ENCODE results near the gene MBOAT7. TPM values are rescaled to one million over a fixed set of nuclear protein-coding genes. Genes with fewer than 3 reads are reported as not detected.
"Not testable (repeated sequence)": the region's sequence is repeated elsewhere in the genome, so short reads cannot be mapped to it uniquely, and the experiment has no call there.

MBOAT7 gene
- polyA plus RNA-seq, 1 experiment, result 45.1 TPM

DNA sequence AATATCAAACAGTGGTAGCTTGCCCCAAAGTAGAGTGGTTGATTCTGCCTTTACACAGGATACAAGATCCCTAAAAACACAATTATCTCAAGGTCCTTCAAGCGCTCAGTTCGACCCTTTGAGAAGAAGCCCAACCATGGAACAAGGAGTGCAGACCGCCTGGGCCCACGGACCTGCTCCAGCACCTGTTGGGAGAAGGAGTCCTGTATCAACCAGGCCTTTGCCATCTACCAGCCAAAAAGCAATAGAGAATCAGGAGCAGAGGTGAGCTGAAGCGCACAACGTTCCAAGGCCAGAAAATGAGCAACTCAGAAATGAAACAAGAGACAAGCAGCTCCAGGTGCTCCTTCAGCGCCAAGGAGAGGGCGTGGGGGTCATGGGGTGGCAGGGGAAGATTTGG is 39.8 kb upstream of the MBOAT7 start:
- no peaks in the 10 kb centered on the region for H3K9me3 ChIP-seq (ENCODE audit: control insufficient read depth, insufficient read depth, low read length)
- H3K27me3 ChIP-seq (ENCODE audit: control insufficient read depth, insufficient read depth, low read length), result peaks cover 24% of the 10 kb centered on the region
- no peak overlapping the region for H3K27ac ChIP-seq (ENCODE audit: low read depth, low read length)
- TF ChIP-seq, protein P1, sequence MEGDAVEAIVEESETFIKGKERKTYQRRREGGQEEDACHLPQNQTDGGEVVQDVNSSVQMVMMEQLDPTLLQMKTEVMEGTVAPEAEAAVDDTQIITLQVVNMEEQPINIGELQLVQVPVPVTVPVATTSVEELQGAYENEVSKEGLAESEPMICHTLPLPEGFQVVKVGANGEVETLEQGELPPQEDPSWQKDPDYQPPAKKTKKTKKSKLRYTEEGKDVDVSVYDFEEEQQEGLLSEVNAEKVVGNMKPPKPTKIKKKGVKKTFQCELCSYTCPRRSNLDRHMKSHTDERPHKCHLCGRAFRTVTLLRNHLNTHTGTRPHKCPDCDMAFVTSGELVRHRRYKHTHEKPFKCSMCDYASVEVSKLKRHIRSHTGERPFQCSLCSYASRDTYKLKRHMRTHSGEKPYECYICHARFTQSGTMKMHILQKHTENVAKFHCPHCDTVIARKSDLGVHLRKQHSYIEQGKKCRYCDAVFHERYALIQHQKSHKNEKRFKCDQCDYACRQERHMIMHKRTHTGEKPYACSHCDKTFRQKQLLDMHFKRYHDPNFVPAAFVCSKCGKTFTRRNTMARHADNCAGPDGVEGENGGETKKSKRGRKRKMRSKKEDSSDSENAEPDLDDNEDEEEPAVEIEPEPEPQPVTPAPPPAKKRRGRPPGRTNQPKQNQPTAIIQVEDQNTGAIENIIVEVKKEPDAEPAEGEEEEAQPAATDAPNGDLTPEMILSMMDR (IDR thresholded peaks at IDR 0.05; ENCODE audit: low read depth, low read length), result no peak
- no peak overlapping the region for H3K4me3 ChIP-seq (ENCODE audit: low read depth, low read length)
- POLR2A ChIA-PET, result interaction anchor here (0.7 kb wide), 1 partner anchor 56 kb away, joined by 4 read pairs; no protein-coding TSS in a partner anchor
- DNase-seq (ENCODE audit: low read depth, low spot score), result no peak
- CTCF ChIA-PET, result no interaction called here

DNA sequence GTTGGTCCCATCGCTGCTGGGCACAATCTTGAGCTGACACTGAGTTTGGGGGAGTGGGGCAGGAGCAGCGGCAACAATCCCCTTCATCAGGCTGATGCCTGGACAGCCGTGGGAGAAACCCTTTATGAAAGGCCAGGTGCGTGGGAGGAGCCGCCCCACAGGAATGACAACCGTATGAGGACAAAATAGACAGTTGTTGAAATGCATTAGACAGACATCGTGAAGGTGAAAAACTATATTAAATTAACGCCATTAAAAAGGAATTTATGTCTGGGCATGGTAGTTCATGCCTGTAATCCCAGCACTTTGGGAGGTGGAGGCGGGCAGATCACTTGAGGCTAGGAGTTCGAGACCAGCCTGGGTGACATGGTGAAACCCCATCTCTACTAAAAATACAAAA is 35.2 kb upstream of the MBOAT7 start:
- CTCF ChIA-PET; H3K4me3 ChIP-seq (ENCODE audit: low read depth, low read length); H3K27ac ChIP-seq (ENCODE audit: low read depth, low read length); H3K9me3 ChIP-seq (ENCODE audit: control insufficient read depth, insufficient read depth, low read length); POLR2A ChIA-PET; DNase-seq (ENCODE audit: low read depth, low spot score): not testable (repeated sequence)
- H3K27me3 ChIP-seq (ENCODE audit: control insufficient read depth, insufficient read depth, low read length), result peaks cover 17% of the 10 kb centered on the region

DNA sequence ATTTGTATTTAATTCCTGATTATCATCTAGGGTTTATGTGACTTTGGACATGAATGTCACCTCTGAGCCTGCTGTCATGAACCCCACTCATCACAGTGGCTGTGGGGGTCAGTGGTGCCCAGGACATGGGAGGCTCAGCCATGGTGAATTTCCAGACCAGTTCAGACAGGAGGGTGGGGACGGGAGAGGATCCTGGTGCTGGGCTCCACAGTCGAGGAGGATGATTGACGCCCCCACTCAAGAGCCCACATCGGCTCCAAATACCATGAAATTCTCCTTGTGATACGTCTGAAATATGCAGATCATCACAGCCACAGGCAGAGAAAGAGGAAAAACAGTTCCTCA is 34.5 kb upstream of the MBOAT7 start:
- POLR2A ChIA-PET; H3K9me3 ChIP-seq (ENCODE audit: control insufficient read depth, insufficient read depth, low read length); H3K4me3 ChIP-seq (ENCODE audit: low read depth, low read length); DNase-seq (ENCODE audit: low read depth, low spot score); H3K27ac ChIP-seq (ENCODE audit: low read depth, low read length): not testable (repeated sequence)
- peaks cover 17% of the 10 kb centered on the region for H3K27me3 ChIP-seq (ENCODE audit: control insufficient read depth, insufficient read depth, low read length)
- CTCF ChIA-PET, result interaction anchor here (1.5 kb wide), 1 partner anchor 8 kb away, joined by 3 read pairs; no protein-coding TSS in a partner anchor

DNA sequence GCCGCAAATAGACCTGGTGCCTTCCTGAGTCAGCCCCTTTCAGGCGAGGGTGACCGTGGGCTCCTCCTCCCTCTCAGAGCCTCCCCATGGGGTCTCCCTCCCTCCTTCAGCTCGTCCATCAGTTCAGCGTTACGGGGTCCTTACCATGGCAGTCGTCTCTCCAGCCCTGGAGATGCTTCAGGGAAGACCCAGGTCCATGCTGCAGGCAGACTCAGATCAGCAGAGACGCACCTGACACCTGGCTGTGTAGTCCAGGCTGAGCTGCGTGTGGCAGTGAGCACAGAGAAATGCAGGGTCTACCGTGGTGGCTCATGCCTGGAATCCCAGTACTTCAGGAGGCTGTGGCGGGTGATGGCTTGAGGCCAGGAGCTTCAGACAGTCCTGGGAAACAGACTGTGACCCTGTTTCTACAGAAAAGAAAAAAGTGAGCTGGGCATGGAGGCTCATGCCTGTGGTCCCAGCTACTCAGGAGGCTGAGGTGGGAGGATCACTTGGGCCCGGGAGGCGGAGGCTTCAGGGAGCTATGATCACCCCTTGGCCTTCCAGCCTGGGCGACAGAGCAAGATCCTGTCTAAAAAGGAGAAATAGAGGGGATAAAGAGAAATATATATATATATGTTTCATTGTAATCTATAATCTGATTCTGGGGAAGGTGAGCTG is 34.0 kb upstream of the MBOAT7 start:
- POLR2A ChIA-PET; H3K4me3 ChIP-seq (ENCODE audit: low read depth, low read length); H3K27ac ChIP-seq (ENCODE audit: low read depth, low read length); H3K9me3 ChIP-seq (ENCODE audit: control insufficient read depth, insufficient read depth, low read length); DNase-seq (ENCODE audit: low read depth, low spot score): not testable (repeated sequence)
- H3K27me3 ChIP-seq (ENCODE audit: control insufficient read depth, insufficient read depth, low read length), result peaks cover 18% of the 10 kb centered on the region
- CTCF ChIA-PET, result interaction anchor here (1.0 to 1.5 kb wide), 2 partner anchors 9 to 55 kb away, joined by 3 read pairs; no protein-coding TSS in a partner anchor

DNA sequence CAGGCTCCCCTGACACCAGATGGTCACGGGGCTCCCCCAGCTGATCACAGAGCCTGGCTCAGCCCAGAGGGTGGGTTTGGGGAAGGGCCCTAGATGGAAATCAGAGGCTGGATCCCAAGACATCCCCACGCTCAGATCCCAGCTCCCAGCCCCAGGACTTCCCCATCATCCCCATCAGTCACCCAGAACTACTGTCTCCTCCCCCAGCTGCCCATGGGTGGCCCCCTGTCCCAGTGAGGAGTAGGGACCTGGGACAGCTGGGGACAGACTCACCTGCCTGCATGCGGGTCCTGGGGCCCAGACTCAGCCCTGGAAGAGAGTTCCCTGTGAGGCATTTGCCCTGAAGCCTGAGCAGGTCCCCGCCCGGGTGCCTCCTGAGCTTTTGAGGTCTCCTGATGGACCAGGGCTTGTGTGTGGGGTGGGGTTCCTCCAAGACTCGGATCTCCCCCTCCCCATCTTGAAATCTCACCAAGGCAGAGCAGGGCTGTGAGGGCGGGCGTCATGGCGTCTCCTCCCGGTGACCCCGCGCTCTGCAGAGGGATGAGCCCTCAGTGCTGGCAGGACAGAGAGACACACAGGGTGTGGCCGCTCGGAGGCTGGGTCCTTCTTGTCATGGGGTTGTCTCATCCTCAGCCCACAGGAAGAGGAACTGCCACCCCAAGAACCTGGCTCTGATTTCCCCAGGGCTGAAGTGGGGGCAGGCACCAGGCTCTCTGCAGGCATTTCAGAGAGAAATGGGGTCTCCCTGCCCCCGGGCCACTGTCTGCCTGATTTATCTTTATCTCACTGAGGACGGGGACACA is 33.3 kb upstream of the MBOAT7 start, which contains the start of gene LILRB3:
Gene LILRB3, minus strand, starts transcription at position 534 of the 803 bp plus-strand sequence. Its CDS starts 31 bp downstream, at position 503.
- H3K4me3 ChIP-seq (ENCODE audit: low read depth, low read length); POLR2A ChIA-PET; DNase-seq (ENCODE audit: low read depth, low spot score); H3K27ac ChIP-seq (ENCODE audit: low read depth, low read length); H3K9me3 ChIP-seq (ENCODE audit: control insufficient read depth, insufficient read depth, low read length): not testable (repeated sequence)
- CTCF ChIA-PET, result interaction anchor here (1.0 to 1.5 kb wide), 2 partner anchors 10 to 54 kb away, joined by 3 read pairs; no protein-coding TSS in a partner anchor
- H3K27me3 ChIP-seq (ENCODE audit: control insufficient read depth, insufficient read depth, low read length), result peaks cover 20% of the 10 kb centered on the region

DNA sequence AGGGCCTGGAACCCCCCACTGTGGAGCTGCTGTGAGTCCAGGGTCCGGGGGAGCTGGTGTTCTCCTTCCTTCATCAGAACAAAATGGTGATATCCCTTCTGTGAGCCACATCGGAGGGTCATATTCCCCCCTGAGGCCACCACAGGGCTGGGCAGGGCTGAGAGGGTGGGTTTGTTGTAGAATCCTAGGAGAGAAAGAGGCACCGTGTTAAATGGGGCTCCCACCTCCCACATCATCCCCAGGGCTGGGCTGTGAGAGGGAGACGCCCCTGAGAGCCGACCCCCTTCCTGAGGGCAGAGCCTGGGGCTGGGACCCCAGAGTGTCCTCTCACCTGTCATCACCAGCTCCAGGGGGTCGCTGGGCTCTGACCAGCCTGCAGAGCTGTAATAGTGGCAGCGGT is 32.6 kb upstream of the MBOAT7 start:
- H3K9me3 ChIP-seq (ENCODE audit: control insufficient read depth, insufficient read depth, low read length); CTCF ChIA-PET; H3K4me3 ChIP-seq (ENCODE audit: low read depth, low read length); DNase-seq (ENCODE audit: low read depth, low spot score); POLR2A ChIA-PET; H3K27ac ChIP-seq (ENCODE audit: low read depth, low read length): not testable (repeated sequence)
- peaks cover 18% of the 10 kb centered on the region for H3K27me3 ChIP-seq (ENCODE audit: control insufficient read depth, insufficient read depth, low read length)

DNA sequence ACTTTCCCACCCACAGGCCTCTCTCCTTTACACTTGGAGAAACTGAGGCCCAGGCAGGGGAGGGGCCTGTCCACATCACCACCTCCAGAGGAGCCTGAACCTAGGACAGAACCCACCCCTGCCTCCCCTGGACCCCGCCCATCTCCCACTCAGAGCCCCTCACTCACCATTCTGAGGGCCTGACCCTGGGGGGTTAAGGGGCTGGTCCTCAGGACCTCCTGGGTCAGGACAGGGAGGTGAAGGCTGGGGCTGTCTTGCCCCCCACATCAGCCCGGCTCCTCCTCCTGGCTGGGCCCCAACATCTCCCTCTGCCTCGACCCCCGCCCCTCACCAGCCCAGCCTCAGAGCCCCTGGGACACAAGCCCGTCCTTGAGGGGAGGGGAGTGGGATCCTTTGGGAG is 30.3 kb upstream of the MBOAT7 start:
- H3K27ac ChIP-seq (ENCODE audit: low read depth, low read length); CTCF ChIA-PET; POLR2A ChIA-PET: not testable (repeated sequence)

More for the DNA sequence above, 30.3 kb upstream of the MBOAT7 start:
- DNase-seq (ENCODE audit: low read depth, low spot score); H3K4me3 ChIP-seq (ENCODE audit: low read depth, low read length); H3K9me3 ChIP-seq (ENCODE audit: control insufficient read depth, insufficient read depth, low read length): not testable (repeated sequence)
- H3K27me3 ChIP-seq (ENCODE audit: control insufficient read depth, insufficient read depth, low read length), result peaks cover 12% of the 10 kb centered on the region

Measured in AG04450 (cell line).